COLO829 (cell line): Measurements from ENCODE around the gene FBLN5.

Experiments
- DNase-seq: peaks from one replicate; pipeline ENCODE4 v3.0.0; 2012; ENCODE audit warnings: low spot score

FBLN5 gene

DNA sequence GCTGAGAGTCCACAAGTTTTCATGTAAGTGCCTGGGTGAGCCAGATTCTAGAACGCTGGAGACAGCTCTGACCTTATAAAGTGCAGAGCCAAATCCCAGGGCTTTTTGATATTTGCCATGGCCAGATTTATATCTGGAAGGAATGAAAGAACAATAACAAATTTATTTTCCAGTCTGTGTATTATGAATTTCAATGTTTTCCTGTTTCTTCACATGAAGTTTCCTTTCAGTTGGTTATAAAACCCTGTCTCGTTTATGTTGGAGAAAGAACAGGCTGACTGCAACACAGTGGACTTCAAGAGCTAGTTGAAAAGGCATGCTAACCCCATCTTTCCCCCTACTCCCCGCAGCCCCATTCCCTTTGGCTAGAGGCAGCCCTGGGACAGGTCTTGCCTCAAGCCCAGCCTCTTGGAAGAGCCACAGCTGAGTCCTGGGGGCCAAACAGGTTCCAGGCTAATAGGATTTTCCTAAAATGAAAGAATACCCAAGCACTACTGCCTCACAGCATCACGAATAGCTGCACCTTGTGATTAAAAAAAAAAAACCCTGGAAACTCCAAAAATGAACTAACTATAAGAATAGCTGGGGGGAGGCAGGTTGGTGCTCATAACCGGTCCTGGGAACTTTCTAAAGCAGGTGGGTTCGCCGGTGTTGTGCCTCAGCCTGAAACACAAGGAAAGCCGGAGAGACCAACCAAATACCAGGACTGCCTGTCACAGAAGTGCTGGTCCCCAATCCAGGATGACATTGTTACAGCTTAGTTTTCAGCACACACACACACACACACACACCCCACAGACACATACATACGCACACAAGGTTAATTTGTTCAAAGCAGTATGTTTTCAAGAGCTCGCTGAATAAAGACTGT, 1.5 kb downstream of the FBLN5 start:
- DNase-seq = no peak

DNA sequence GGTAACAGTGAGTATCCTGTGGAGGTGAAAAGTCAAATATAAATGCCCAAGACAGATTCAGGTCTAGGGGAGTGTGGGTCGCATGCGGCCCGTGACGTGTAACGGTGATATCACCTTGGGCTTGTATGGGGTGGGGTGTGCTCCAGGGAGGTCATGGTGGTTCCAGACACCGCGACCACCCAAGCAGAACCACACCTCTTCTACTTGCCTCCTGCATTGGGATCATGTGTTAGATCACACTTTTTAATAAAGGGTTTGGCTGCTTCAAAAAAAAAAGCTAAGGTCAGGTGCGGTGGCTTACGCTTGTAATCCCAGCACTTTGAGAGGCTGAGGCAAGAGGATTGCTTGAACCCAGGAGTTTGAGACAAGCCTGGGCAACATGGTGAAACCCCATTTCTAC, 4.5 kb downstream of the FBLN5 start:
- no peak for DNase-seq

DNA sequence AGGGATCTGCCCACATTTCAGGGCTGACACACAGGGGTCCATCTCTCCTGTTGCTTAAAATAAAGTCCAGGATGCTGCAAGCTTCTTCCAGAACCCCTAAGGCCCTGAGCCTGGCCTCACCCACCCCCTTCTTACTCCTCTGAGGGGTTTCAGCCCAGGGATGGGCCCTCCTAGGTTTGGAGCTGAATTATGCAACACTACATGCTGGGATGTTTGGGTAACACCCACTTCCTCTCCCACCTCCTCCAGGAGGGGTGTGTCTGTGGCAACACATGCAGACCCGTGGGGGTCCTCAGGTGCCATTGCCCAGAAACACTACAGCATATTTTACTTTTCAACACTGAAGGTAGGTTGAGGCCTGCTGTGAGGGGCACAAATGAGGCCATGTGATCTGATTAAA, 5.4 kb downstream of the FBLN5 start:
- DNase-seq = no peak

DNA sequence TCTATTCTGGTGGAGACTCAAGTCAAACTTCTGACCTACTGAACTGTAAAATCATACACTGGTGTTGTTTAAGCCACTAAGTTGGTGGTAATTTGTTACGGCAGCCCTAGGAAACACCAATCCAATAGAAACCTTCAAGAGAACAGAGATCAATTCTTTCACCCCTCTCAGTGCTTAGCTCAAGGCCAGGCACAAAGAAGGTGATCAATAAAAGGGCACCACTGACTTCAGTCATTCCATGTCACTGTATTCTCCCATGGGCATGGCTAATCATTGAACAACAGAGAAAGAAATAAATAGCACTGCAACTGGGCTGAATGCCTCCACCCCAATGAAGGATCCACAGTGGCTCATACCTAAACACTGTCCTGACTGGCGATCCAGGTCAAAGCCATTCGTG, 7.3 kb downstream of the FBLN5 start:
- no peak for DNase-seq

DNA sequence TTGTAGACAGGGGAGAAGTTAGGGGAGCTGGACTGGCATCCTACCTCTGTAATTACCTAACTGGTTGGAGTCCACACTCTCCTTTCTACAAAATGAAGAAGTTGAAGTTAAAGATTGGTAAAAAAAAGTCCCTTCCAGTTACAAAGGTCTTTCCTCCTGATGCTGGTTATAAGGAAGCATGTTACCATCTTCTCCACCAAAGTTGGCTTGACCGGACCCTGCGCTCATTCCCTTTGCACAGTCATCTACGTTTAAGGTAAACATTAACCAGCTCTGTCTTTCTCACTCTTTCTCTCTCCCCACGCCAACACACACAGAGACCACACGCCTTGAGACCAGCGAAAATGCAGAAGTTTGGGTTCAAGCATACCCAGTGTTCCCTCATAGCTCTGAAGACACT, 11.9 kb downstream of the FBLN5 start:
- no peak for DNase-seq

DNA sequence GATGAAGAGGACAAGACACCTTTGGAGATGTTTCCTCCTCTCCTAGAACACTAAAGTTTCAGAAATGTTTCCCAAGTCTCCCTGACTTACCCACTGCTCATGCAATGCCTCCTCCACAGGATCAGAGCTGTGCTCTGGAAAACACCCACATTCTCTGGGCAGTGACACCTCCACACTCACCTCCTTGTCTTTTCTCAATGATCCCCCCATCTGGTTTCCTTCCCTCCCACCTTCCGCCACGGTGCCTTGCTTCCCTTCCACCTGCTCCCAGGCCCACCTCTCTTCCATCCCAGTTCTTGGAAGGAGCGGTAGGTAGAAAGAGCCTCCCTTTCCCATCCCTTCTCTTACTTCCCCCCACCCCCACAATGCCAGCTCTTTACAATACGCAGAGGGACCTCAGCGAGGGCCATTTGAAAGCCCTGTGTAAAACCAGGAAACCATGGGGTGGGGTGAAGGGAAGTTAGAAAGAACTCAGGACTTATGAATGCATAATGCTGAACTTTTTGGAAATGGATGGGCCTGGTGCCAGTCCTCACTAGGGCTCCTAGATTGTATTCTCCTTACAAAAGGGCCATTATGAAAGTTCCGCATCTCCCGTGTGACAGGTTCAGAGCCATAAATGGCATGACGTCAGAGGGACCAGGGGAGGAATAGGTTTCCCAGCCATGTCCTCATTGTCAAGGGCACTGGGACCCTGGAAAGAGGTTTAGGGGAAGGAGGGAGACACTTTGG, 12.8 kb downstream of the FBLN5 start:
- peak; percentile 88 for DNase-seq

DNA sequence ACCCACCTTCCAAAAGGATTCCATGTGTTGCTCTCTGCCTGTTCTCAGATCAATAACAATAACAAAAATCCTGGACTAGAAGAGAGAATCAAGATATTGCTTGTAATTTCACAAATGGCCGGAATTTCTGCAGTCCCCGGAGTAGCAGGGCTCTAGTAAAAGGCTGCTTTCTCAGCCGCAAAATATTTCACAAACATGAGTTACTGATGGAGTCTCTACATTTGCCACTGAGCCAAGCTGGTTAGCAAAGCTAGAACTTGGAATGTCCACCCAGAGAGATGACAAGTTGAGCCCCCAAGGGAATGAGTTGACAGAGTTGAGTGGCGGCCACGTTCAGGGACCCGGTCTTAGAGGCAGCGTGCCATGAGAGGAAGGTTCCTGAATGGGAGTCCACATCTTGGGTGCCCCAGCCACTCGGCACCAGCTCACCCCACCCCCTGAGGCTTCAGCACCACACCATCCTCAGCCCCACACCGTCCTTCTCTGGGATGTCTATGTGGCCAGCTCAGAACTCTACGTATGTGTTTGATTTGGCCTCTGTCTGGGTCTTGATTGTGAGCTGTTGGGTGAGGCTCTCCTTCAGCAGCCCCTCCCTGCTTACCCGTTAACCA, 15.9 kb downstream of the FBLN5 start:
- no peak for DNase-seq

DNA sequence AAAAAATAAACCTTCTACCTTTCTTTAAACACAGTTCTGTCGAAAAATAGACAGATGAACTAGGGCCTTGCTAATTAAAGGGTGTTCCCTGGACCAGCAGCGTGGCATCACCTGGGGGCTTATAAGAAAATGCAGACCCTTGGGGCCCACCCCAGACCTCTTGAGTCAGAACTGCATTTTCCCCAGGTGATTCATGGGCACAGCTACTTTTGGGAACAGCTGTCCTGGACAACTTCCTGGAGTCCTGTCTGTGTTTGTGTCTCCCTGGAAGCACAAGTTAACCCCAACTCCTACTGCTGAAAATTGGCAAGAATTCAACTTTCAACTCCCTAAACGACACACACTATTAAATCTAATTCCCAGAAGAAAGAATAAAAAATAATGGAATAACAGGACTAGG, 17.8 kb downstream of the FBLN5 start:
- no peak for DNase-seq

DNA sequence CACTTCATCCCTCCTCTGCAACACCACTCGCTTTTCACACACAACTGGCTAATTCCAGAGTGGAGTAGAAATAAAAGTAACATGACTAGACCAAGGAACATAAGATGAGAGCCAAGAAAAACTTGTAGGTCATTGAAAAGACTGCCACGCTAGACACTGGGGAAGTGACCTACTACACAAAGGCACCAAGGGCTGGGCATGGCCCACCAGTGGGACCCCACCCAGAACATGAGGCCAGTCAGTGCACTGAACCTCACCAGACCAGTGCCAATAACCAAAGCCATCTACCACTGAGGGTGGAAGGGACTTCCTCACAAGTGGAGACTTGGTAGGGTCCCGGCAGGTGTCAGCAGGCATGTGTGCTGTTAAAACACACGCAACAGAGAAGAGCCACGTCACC, 19.7 kb downstream of the FBLN5 start:
- no peak for DNase-seq

DNA sequence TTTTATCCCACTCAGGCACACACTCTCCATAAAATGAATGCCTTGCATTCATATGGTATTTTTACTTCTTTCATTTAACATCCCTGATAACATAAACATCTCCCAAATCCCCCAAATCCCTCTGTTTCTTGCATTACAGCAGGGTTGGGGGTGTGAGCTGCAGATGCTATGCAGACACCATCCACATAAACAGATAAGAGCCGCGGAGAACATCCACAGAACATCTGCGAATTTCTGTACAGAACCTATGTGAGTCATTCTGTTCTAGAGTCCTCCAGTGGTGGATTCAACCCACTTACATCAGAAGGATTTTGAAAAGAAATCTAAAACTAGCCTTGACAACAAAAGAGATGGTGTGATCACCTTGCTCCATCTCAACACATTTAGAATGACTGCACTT, 20.3 kb downstream of the FBLN5 start:
- no peak for DNase-seq

DNA sequence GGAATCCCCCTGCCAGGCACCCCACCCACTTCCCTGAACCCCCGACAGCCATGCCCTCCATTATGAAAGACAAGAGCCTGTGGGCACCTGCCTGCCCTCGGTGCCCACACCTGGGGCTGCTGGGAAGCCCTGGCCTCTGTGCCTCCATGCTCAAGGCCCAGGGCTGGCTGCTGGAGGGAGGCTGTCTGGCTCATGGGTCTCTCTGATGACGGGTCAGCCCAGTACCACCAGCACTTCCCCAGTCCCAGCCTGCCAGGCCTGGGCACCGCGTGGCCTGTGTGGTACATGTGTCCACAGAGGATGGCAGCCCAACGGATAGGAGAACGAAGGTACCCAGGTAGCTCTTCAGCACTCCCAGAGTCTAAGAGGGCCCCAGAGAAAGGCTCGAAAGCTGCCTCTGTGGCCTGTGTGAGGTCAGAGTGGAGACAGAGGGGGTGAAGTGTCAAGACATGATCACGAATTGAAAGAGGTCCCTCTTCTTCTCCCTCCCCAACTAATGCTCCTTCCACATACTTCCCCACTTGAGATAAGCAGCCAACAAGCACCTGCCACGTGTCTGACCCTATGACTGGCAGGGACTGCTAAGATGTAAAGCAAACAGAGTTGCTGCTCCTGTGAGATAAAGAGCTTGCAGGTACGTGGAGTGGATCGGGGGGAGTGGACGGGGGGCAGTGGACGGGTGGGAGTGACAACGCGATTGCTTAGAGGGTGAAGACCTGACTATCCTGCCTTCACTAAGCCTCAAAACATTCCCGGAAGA, 21.2 kb downstream of the FBLN5 start:
- DNase-seq = no peak

DNA sequence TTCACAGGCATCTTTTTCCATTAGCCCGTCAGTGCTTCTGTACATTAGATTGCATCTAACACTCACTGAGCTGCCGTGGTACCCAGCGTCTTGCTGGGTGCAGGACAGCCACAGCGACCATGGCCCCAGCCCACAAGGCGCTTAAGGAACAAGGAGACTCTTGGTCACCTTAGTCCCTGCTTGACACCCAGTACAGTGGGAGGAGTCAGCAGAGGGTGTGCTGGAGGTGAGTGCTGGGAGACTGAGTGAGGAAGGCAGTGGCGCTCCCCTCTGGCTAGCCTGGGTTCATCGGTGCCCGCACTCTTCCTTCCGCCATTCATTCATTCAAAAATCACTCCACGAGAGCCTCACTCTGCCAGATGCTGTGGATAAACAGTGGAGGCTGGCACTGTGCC, 21.8 kb downstream of the FBLN5 start:
- no peak for DNase-seq

DNA sequence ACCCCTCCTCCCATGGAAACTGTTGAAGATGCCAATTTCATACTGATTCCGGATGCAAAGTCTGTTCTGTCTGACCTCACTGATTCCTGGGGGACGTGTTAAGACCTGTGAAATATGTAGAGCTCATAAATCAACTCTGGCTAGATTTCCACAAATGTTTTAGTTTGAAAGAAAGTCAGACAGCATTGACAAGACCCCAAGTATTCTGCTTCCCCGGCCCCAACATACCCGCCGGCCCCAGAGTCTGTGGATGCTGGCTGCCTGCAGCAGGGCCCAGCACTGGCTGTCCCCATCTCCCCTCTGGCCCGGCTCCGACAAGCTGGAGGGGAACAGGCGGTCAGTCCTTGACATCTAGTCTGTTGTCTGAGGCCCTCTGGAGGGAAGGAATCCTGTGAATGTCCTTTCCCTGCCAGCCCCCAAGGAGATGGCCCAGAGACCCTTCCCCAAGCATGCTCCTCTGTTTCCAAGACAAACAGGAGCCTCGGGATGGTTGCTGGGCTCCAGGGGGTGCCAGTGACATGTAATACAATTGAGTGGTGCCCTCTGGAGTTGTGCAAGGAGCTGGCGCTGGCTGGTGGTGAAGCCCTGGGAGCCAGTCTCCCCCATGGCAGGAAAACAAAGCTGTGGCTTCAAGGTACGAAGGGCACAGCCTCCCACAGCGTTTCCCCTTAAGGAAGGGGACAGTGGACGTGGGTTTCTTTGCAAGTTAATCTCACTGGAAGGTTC, 22.3 kb downstream of the FBLN5 start:
- no peak for DNase-seq

DNA sequence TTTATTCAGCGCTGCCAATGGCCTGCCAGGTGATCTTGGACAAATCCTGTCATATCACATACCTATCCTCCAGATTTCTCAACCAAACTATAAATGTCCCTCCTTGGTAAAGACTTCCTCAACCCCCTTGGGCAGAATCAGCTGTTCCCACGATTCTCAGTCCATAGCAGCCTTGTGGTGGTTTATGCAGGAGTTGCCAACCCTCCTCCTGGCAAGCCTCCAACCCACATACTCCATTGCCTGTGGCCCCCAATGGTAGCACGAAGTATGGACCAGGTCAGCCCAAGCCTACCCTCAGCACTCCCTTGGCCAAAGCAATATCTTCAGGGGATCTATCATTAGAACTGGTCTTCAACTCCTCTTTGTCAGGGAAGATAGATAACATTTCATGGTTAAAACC, 27.0 kb downstream of the FBLN5 start:
- no peak for DNase-seq

DNA sequence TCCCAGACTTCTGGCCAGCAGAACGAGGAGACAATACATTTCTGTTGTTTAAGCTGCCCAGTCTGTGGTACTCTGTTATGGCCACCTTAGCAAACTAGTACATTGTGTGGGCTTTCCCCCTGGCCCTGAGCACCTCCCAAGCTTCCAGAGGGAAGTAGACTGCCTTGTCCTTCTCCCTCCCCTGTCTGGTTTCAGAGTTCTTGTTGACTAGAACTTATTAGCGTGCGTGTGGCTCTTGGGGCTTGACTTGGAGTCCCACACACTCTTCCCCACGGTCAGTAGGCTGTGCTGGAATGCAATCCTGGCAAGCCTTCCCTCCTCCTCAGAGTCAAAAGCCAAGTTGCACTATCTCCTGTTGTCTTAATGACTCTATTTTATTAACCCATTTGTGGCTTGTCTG, 27.7 kb downstream of the FBLN5 start:
- no peak for DNase-seq

DNA sequence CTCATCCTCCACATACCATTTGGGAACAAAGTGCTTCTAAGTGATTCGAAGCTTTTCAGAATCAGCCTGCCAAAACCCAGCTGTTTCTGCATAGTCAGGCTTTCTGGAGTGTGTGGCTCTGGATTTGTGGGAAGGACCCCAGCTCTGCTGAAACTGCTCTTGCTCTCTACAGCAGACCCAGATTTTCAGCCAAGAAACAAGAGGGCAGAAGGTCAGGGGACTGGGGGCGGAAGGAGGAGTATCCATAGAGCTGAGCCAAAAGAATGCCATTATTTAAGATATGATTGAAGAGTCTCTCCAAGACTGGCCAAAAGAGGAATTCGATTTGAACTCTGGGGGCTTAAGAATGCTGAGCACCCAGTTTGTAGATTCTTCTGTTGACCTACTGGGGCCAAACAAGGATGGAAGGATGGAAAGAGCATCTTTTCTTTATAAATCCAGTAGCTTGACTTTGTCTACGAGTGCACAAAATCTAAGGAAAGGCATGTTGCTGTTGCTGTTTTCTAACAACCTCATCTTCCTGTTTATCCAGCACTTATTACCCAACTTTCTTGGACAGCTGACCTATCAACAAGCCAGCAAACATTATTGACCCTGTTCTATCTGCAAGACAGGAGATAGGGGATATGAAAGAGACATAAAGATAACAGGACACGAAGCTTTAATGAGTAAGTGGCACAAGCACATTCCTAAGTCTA, 29.2 kb downstream of the FBLN5 start:
- DNase-seq = no peak

DNA sequence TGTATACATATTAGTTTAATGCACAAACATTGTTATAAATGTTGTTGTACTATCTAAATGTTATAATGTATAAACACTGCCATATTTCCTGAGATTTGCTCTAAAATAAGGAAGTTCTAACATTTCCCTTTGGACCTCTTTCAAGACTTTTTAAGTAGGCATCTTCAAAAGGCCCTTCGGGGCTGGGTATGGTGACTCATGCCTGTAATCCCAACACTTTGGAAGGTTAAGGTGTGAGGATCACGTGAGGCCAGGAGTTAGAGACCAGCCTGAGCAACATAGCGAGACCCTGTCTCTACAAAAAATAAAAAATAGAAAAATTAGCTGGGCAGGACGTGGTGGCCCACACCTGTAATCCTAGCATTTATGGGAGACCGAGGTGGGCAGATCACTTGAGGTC, 35.5 kb downstream of the FBLN5 start:
- DNase-seq = no peak

DNA sequence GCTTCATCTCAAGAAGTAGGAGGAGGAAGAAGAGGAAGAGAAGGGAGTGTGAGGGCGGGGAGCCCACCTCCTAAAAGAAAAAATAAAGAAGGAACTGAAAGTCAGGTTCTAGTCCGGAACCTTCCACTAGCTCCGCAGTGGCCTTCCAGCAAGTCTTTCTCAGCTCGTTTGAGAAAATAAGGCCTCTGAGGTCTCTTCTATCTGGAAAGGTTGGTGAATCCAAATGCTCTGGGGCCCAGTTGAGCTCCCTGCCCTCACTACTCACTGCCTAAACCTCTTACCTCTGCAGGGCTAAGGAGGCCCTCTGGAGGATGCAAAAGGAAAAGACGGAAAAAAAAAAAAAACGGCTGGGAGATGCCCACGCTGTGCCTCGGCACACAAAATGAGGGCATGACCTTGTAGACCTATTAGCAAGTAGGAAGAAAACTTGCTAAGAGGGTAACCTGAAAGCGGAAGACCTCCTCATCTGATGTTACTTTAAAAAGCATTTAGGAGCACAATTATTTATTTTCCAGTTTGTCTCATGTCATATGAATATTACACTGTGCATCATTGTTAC, 35.9 kb downstream of the FBLN5 start:
- DNase-seq = peak; percentile 61

DNA sequence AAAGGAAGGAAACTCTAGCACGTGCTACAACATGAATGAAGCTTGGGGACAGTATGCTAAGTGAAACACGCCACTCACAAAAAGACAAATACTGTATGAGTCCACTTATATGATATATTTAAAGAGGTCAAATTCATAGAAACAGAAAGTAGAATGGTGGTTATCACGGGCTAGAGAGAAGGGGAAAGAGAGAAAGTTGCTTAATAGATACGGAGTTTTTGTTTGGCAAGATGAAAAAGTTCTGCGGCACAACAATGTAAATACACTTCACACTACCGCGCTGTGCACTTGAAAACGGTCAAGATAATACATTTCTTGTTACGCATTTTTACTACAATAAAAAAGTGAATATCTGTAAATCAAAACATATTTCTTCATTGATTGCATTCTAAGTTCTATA, 37.3 kb downstream of the FBLN5 start:
- no peak for DNase-seq

DNA sequence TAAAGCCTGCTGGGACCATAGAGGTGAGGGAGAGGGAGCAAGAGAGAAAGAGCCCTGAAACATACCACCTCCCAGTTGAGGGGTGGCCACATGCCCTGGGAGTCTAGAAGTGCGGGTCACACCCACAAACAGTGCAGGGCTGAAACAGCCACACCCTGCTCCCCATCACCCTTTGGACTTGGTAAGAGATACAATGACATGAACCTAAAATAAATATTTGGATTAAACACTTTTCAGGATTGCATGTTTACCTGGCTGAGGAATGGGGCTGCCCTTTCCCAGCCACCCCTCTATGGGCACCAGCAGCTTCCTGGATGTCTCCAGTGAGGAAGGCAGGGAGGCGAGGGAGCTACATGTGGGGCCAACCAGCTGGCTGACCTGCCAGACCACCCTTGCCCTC, 41.1 kb downstream of the FBLN5 start:
- no peak for DNase-seq
